Measurements from ENCODE around the gene NBPF3. TPM values are rescaled to one million over a fixed set of nuclear protein-coding genes. Genes with fewer than 3 reads are reported as not detected.

The NBPF3 gene
- total RNA-seq, 2 experiments from 2014 or later: 1.0 TPM; not detected in 1

DNA sequence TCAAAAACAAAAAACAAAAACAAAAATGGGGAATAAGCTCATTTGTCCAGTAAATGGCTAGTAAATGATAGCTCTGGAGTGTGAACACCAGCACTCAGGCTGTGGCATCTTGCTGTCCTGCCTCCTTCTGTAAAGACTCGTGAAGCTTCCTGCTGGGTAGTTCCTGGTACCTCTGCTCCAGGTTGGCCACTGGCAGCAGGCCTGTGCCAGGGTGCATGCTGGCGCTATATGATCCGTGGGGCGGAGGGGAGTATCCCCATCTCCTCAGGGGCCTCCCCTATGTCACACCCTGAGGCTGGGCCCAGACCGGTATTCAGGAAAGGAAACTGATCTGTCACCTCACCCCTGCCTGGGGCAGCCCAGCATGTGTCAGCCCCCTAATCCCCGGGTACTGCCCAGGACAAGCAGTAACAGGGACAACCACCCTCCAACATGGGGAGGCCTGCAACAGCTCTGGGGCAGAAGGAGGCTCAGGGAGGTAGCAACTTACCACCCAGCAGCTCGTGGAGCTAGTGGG, 83.4 kb downstream of the NBPF3 start:
- no peak for DNase-seq (ENCODE audit: low spot score)
- TF ChIP-seq, protein P1, sequence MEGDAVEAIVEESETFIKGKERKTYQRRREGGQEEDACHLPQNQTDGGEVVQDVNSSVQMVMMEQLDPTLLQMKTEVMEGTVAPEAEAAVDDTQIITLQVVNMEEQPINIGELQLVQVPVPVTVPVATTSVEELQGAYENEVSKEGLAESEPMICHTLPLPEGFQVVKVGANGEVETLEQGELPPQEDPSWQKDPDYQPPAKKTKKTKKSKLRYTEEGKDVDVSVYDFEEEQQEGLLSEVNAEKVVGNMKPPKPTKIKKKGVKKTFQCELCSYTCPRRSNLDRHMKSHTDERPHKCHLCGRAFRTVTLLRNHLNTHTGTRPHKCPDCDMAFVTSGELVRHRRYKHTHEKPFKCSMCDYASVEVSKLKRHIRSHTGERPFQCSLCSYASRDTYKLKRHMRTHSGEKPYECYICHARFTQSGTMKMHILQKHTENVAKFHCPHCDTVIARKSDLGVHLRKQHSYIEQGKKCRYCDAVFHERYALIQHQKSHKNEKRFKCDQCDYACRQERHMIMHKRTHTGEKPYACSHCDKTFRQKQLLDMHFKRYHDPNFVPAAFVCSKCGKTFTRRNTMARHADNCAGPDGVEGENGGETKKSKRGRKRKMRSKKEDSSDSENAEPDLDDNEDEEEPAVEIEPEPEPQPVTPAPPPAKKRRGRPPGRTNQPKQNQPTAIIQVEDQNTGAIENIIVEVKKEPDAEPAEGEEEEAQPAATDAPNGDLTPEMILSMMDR (conservative IDR thresholded peaks at IDR 0.05; ENCODE audit: low read length): no peak
- TF ChIP-seq EZH2phosphoT487 (IDR thresholded peaks at IDR 0.05; ENCODE audit: borderline replicate concordance, low read depth, low read length): no peak
- no peaks in the 10 kb centered on the region for H3K9me3 ChIP-seq (ENCODE audit: low read length)
- H3K4me2 ChIP-seq (ENCODE audit: low read length): peak overlapping the region; percentile 14; the same call in 1 of the 2 replicates
- H3K4me1 ChIP-seq (ENCODE audit: insufficient read depth, low read length, poor library complexity, severe bottlenecking): peaks cover 51% of the 10 kb centered on the region
- no peak overlapping the region for H2AFZ ChIP-seq (ENCODE audit: low read length)
- ChIA-PET POLR2A (interaction anchor here (0.6 kb wide), 1 partner anchor 12 kb away, joined by 4 read pairs; no protein-coding TSS in a partner anchor), CTCF (ENCODE audit: unreplicated experiment) (interaction anchor here (0.5 kb wide), 1 partner anchor 206 kb away, joined by 5 read pairs; no protein-coding TSS in a partner anchor)
- H4K20me1 ChIP-seq (ENCODE audit: insufficient read depth, low read length): no peaks in the 10 kb centered on the region
- no peaks in the 10 kb centered on the region for H3K36me3 ChIP-seq (ENCODE audit: insufficient read depth, low read length)
- intact Hi-C loops (cut with micrococcal nuclease; ENCODE audit: unreplicated experiment): no loop called here
- H3K27ac ChIP-seq (ENCODE audit: low read depth, low read length, poor library complexity, severe bottlenecking): no peak overlapping the region
- BruUV-seq (replicated peaks): no TSS peak
- H3K4me3 ChIP-seq (ENCODE audit: low read depth, low read length, poor library complexity, severe bottlenecking): no peak overlapping the region
- H3K79me2 ChIP-seq (ENCODE audit: insufficient read depth, low read depth, low read length): no peaks in the 10 kb centered on the region
- no peaks in the 10 kb centered on the region for H3K9me2 ChIP-seq (ENCODE audit: insufficient read depth, low read length)

DNA sequence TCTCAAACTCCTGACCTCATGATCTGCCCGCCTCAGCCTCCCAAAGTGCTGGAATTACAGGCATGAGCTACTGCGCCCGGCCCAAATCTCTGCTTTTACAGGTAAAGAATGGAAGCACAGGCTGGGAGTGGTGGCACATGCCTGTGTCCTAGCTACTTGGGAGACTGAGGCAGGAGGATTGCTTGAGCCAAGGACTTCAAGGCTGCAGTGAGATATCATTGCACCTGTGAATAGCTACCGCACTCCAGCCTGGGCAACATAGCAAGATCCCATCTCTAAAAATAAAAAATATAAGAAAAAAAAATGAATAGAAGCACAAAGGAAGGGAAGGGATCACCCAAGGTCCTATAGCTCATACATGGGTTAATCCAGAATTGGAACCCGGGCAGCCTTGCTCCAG, 84.3 kb downstream of the NBPF3 start:
- DNase-seq (ENCODE audit: low spot score): no peak
- Histone ChIP-seq H3K9me3 (ENCODE audit: low read length) (no peaks in the 10 kb centered on the region), H3K27ac (ENCODE audit: low read depth, low read length, poor library complexity, severe bottlenecking) (no peak overlapping the region), H2AFZ (ENCODE audit: low read length) (no peak overlapping the region), H3K4me1 (ENCODE audit: insufficient read depth, low read length, poor library complexity, severe bottlenecking) (peaks cover 42% of the 10 kb centered on the region), H3K4me3 (ENCODE audit: low read depth, low read length, poor library complexity, severe bottlenecking) (no peak overlapping the region), H4K20me1 (ENCODE audit: insufficient read depth, low read length) (no peaks in the 10 kb centered on the region), H3K4me2 (ENCODE audit: low read length) (peak overlapping the region; percentile 47; the same call in 1 of the 2 replicates), H3K79me2 (ENCODE audit: insufficient read depth, low read depth, low read length) (no peaks in the 10 kb centered on the region), H3K9me2 (ENCODE audit: insufficient read depth, low read length) (no peaks in the 10 kb centered on the region), H3K36me3 (ENCODE audit: insufficient read depth, low read length) (no peaks in the 10 kb centered on the region)
- TF ChIP-seq, protein P1 (conservative IDR thresholded peaks at IDR 0.05; ENCODE audit: low read length): no peak
- TF ChIP-seq EZH2phosphoT487 (IDR thresholded peaks at IDR 0.05; ENCODE audit: borderline replicate concordance, low read depth, low read length): no peak
- intact Hi-C loops (cut with micrococcal nuclease; ENCODE audit: unreplicated experiment): no loop called here
- ChIA-PET POLR2A (no interaction called here), CTCF (ENCODE audit: unreplicated experiment) (no interaction called here)
- no TSS peak for BruUV-seq (replicated peaks)

DNA sequence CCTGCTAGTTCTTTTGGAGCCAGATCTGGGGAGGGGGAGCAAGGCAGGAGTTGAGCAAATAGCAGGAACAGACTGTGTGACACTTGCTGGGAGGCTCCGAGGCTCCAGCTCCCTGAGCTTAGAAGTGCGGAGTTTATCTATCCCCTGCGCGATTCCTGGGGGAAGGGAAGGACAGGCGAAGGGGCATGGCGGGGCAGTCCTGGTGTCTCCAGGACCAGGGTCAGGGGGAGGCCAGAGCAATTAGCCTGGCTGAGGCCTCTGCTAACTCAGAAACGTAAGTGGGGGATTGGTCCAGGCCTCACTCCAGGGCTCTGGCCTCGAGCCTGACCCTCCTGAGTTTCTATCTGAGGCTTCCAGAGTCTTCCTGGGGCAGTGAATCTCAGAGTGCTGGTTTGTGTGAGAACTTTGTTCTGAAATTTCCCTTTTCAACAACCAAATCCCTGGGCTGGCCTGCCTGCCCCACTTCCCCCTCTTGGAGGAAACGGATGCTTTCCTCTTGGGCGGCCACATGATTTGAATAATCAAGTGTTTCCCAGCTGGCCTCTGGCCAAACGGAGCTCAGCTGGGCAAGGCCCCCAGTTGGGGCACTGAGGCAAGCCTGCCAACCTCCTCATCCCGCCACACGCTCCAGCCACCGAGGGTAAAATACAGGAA, 84.9 kb downstream of the NBPF3 start:
- Histone ChIP-seq H3K79me2 (ENCODE audit: insufficient read depth, low read depth, low read length) (no peaks in the 10 kb centered on the region), H3K9me3 (ENCODE audit: low read length) (no peaks in the 10 kb centered on the region), H2AFZ (ENCODE audit: low read length) (no peak overlapping the region), H3K4me2 (ENCODE audit: low read length) (peak overlapping the region; percentile 47), H3K36me3 (ENCODE audit: insufficient read depth, low read length) (no peaks in the 10 kb centered on the region), H3K4me3 (ENCODE audit: low read depth, low read length, poor library complexity, severe bottlenecking) (no peak overlapping the region), H3K9me2 (ENCODE audit: insufficient read depth, low read length) (no peaks in the 10 kb centered on the region), H3K4me1 (ENCODE audit: insufficient read depth, low read length, poor library complexity, severe bottlenecking) (peaks cover 36% of the 10 kb centered on the region), H3K27ac (ENCODE audit: low read depth, low read length, poor library complexity, severe bottlenecking) (no peak overlapping the region), H4K20me1 (ENCODE audit: insufficient read depth, low read length) (no peaks in the 10 kb centered on the region)
- POLR2A ChIA-PET: no interaction called here
- CTCF ChIA-PET (ENCODE audit: unreplicated experiment): no interaction called here
- DNase-seq (ENCODE audit: low spot score): peak; percentile 42
- TF ChIP-seq, protein P1 (conservative IDR thresholded peaks at IDR 0.05; ENCODE audit: low read length): no peak
- no peak for TF ChIP-seq EZH2phosphoT487 (IDR thresholded peaks at IDR 0.05; ENCODE audit: borderline replicate concordance, low read depth, low read length)
- no TSS peak for BruUV-seq (replicated peaks)
- intact Hi-C loops (cut with micrococcal nuclease; ENCODE audit: unreplicated experiment): no loop called here

Data from OCI-LY7 (cell line).